ENCODE results near the gene CYTH4.

GRCh38 chr22:37284805-37285355, 2.6 kb downstream of the CYTH4 start:
- TF ChIP-seq CTCF (IDR thresholded peaks at IDR 0.05) (no peak), EZH2 (IDR thresholded peaks at IDR 0.05) (no peak), EZH2phosphoT487 (IDR thresholded peaks at IDR 0.05) (no peak)

All from neural progenitor cell (in vitro differentiated cells).